ENCODE data around the gene KBTBD8. TPM values are rescaled to one million over a fixed set of nuclear protein-coding genes. Genes with fewer than 3 reads are reported as not detected.

KBTBD8 gene
- total and polyA plus RNA-seq, 4 donors = 0.08 to 14.2 (median 1.3) TPM

DNA sequence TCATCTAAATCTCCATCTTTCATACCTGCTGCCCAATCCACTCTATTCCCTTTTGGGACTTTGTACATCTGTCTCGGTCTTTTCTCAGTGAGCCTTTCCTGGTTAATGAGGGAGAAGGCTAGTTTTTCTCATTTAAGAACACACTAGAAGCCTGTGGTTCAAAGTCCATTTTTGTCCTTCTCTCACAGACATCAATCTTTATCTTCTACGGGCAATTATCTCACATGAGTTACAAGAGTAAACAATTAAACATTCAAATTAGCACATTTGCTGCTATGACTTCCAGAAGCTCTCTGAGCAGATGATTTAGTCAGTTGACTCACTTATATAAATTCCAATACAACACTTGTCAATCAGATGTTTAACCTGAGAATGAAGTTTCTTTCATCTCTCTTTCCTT is 49.3 kb upstream of the KBTBD8 start:
- H3K4me1 ChIP-seq (ENCODE audit: control insufficient read depth in 4 of 4, insufficient read depth in 4 of 4, low read length in 3 of 4) = no peaks in the 10 kb centered on the region
- DNase-seq (ENCODE audit: low spot score) = no peak
- no peak overlapping the region for H3K27ac ChIP-seq (ENCODE audit: low read depth in 1 of 2, low read length in 2 of 2)
- H3K27me3 ChIP-seq (ENCODE audit: control insufficient read depth in 4 of 4, insufficient read depth in 4 of 4, low read length in 3 of 4) = peaks cover 0 to 2% (median 0%) of the 10 kb centered on the region in 4 donors
- H3K9me3 ChIP-seq (ENCODE audit: control insufficient read depth in 4 of 4, low read length in 3 of 4) = no peaks in the 10 kb centered on the region
- 50% methylated on average over 2 of the region's 2 CpGs for WGBS
- no peak overlapping the region for H3K4me3 ChIP-seq (ENCODE audit: low read depth in 1 of 3, low read length in 3 of 3)
- TF ChIP-seq, protein P1, sequence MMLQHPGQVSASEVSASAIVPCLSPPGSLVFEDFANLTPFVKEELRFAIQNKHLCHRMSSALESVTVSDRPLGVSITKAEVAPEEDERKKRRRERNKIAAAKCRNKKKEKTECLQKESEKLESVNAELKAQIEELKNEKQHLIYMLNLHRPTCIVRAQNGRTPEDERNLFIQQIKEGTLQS (IDR thresholded peaks at IDR 0.05) = no peak
- no peak for TF ChIP-seq SP1 (IDR thresholded peaks at IDR 0.05)
- no peak for TF ChIP-seq JUND (IDR thresholded peaks at IDR 0.05)
- no peak for TF ChIP-seq RXRA (IDR thresholded peaks at IDR 0.05)
- no peak for TF ChIP-seq NR2F2 (IDR thresholded peaks at IDR 0.05)
- no peak for TF ChIP-seq GABPA (IDR thresholded peaks at IDR 0.05 in 1 of 2, conservative IDR thresholded peaks at IDR 0.05 in 1 of 2)
- TF ChIP-seq FOXA1 (IDR thresholded peaks at IDR 0.05) = no peak
- TF ChIP-seq, protein P2, sequence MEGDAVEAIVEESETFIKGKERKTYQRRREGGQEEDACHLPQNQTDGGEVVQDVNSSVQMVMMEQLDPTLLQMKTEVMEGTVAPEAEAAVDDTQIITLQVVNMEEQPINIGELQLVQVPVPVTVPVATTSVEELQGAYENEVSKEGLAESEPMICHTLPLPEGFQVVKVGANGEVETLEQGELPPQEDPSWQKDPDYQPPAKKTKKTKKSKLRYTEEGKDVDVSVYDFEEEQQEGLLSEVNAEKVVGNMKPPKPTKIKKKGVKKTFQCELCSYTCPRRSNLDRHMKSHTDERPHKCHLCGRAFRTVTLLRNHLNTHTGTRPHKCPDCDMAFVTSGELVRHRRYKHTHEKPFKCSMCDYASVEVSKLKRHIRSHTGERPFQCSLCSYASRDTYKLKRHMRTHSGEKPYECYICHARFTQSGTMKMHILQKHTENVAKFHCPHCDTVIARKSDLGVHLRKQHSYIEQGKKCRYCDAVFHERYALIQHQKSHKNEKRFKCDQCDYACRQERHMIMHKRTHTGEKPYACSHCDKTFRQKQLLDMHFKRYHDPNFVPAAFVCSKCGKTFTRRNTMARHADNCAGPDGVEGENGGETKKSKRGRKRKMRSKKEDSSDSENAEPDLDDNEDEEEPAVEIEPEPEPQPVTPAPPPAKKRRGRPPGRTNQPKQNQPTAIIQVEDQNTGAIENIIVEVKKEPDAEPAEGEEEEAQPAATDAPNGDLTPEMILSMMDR (IDR thresholded peaks at IDR 0.05; ENCODE audit: low read depth, low read length, missing input control) = no peak
- TF ChIP-seq YY1 (IDR thresholded peaks at IDR 0.05) = no peak
- no peak for TF ChIP-seq TAF1 (conservative IDR thresholded peaks at IDR 0.05)
- TF ChIP-seq, protein P3, sequence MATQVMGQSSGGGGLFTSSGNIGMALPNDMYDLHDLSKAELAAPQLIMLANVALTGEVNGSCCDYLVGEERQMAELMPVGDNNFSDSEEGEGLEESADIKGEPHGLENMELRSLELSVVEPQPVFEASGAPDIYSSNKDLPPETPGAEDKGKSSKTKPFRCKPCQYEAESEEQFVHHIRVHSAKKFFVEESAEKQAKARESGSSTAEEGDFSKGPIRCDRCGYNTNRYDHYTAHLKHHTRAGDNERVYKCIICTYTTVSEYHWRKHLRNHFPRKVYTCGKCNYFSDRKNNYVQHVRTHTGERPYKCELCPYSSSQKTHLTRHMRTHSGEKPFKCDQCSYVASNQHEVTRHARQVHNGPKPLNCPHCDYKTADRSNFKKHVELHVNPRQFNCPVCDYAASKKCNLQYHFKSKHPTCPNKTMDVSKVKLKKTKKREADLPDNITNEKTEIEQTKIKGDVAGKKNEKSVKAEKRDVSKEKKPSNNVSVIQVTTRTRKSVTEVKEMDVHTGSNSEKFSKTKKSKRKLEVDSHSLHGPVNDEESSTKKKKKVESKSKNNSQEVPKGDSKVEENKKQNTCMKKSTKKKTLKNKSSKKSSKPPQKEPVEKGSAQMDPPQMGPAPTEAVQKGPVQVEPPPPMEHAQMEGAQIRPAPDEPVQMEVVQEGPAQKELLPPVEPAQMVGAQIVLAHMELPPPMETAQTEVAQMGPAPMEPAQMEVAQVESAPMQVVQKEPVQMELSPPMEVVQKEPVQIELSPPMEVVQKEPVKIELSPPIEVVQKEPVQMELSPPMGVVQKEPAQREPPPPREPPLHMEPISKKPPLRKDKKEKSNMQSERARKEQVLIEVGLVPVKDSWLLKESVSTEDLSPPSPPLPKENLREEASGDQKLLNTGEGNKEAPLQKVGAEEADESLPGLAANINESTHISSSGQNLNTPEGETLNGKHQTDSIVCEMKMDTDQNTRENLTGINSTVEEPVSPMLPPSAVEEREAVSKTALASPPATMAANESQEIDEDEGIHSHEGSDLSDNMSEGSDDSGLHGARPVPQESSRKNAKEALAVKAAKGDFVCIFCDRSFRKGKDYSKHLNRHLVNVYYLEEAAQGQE (IDR thresholded peaks at IDR 0.05) = no peak
- TF ChIP-seq HNF4G (IDR thresholded peaks at IDR 0.05) = no peak
- TF ChIP-seq EGR1 (IDR thresholded peaks at IDR 0.05; ENCODE audit: low read depth in 2 of 2) = no peak
- TF ChIP-seq RAD21 (IDR thresholded peaks at IDR 0.05) = no peak
- no peak for TF ChIP-seq FOXA2 (IDR thresholded peaks at IDR 0.05)
- TF ChIP-seq, protein P4, sequence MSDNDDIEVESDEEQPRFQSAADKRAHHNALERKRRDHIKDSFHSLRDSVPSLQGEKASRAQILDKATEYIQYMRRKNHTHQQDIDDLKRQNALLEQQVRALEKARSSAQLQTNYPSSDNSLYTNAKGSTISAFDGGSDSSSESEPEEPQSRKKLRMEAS (IDR thresholded peaks at IDR 0.05) = no peak
- H3K36me3 ChIP-seq (ENCODE audit: control insufficient read depth in 4 of 4, insufficient read depth in 3 of 4, low read depth in 1 of 4, low read length in 3 of 4) = no peaks in the 10 kb centered on the region
- H3K9ac ChIP-seq (ENCODE audit: low read depth in 1 of 2, low read length in 2 of 2) = no peak overlapping the region

DNA sequence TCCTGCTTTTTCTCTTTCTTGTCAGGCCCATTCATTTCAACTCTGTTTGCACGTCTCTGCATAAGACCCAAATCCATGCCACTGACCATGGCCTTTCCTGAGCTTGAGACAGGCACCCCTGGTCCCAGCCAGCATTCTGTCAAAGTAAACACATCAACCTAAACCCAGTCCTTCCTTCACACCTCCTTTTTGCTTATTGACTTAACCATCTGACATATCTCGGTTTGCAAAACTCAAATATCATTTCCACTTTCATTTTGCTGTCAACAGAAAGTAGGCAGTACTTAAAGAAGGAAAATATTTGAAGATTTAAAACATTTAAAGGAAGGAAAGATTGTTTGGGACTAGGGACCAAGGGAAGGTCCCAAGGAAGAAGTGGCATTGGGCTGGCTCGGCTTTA is 48.2 kb upstream of the KBTBD8 start:
- no peak overlapping the region for H3K9ac ChIP-seq (ENCODE audit: low read depth in 1 of 2, low read length in 2 of 2)
- peaks cover 0 to 2% (median 0%) of the 10 kb centered on the region in 4 donors for H3K27me3 ChIP-seq (ENCODE audit: control insufficient read depth in 4 of 4, insufficient read depth in 4 of 4, low read length in 3 of 4)
- TF ChIP-seq JUND (IDR thresholded peaks at IDR 0.05) = no peak
- TF ChIP-seq, protein P2 (IDR thresholded peaks at IDR 0.05; ENCODE audit: low read depth, low read length, missing input control) = no peak
- no peaks in the 10 kb centered on the region for H3K36me3 ChIP-seq (ENCODE audit: control insufficient read depth in 4 of 4, insufficient read depth in 3 of 4, low read depth in 1 of 4, low read length in 3 of 4)
- H3K4me1 ChIP-seq (ENCODE audit: control insufficient read depth in 4 of 4, insufficient read depth in 4 of 4, low read length in 3 of 4) = no peaks in the 10 kb centered on the region
- no peak for DNase-seq (ENCODE audit: low spot score)
- H3K27ac ChIP-seq (ENCODE audit: low read depth in 1 of 2, low read length in 2 of 2) = no peak overlapping the region
- H3K9me3 ChIP-seq (ENCODE audit: control insufficient read depth in 4 of 4, low read length in 3 of 4) = no peaks in the 10 kb centered on the region
- WGBS = 84% methylated on average over 3 of the region's 3 CpGs
- no peak overlapping the region for H3K4me3 ChIP-seq (ENCODE audit: low read depth in 1 of 3, low read length in 3 of 3)
